ENCODE data around the gene MGMT. TPM values are rescaled to one million over a fixed set of nuclear protein-coding genes. Genes with fewer than 3 reads are reported as not detected.

Gene MGMT
- total and polyA plus RNA-seq, 2 donors (not counting 3 experiments of a cell fraction or from before 2014, with no cell fraction given): 15.0 to 15.2 TPM

GRCh38 chr10:129438024-129438423 lies 29.0 kb upstream of the MGMT start:
- CTCF ChIA-PET: no interaction called here
- H3K4me2 ChIP-seq (ENCODE audit: insufficient read depth, low read length): no peak overlapping the region
- dilution Hi-C loops (cut with MboI; ENCODE audit: extremely low pct_ligation_motif_present, low sequenced_read_pairs) (no loop called here), intact Hi-C loops (cut with micrococcal nuclease) (no loop called here)
- no peaks in the 10 kb centered on the region for H3K9me3 ChIP-seq (replicated peaks; ENCODE audit: control insufficient read depth, insufficient read depth, low read length)
- no peaks in the 10 kb centered on the region for H3K79me2 ChIP-seq (ENCODE audit: control insufficient read depth, insufficient read depth, low read length)
- no TSS peak for BruUV-seq (replicated peaks)
- H3K9ac ChIP-seq (replicated peaks; ENCODE audit: extremely low read depth, insufficient read depth, low read length): no peak overlapping the region
- no peaks in the 10 kb centered on the region for H3K9me1 ChIP-seq (replicated peaks; ENCODE audit: control insufficient read depth, extremely low read depth, insufficient read depth, low read length)
- no peaks in the 10 kb centered on the region for H3K4me1 ChIP-seq (ENCODE audit: control insufficient read depth, extremely low read depth, insufficient read depth, low read length)
- no peak overlapping the region for H3K27ac ChIP-seq (ENCODE audit: insufficient read depth, low read depth, low read length)
- DNase-seq (ENCODE audit: low read depth, low spot score): no peak
- H4K20me1 ChIP-seq (replicated peaks; ENCODE audit: control insufficient read depth, extremely low read depth, insufficient read depth, low read length): no peaks in the 10 kb centered on the region
- TF ChIP-seq, protein P1, sequence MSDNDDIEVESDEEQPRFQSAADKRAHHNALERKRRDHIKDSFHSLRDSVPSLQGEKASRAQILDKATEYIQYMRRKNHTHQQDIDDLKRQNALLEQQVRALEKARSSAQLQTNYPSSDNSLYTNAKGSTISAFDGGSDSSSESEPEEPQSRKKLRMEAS (IDR thresholded peaks at IDR 0.05; ENCODE audit: insufficient read depth, insufficient read length): no peak
- TF ChIP-seq JUN (IDR thresholded peaks at IDR 0.05; ENCODE audit: borderline replicate concordance, insufficient read depth, insufficient read length, low read depth) (no peak), MYC (IDR thresholded peaks at IDR 0.05; ENCODE audit: low read depth, low read length) (no peak), POLR2A (IDR thresholded peaks at IDR 0.05; ENCODE audit: low read depth, low read length) (no peak), EZH2 (IDR thresholded peaks at IDR 0.05; ENCODE audit: borderline replicate concordance, low read depth, low read length, severe bottlenecking) (no peak), FOS (IDR thresholded peaks at IDR 0.05; ENCODE audit: borderline replicate concordance, insufficient read depth, low read length) (no peak), GATA2 (IDR thresholded peaks at IDR 0.05; ENCODE audit: insufficient read depth, insufficient read length, low read depth, low read length) (no peak), POLR2AphosphoS5 (IDR thresholded peaks at IDR 0.05; ENCODE audit: insufficient read depth, low read depth, low read length) (no peak)
- TF ChIP-seq, protein P2, sequence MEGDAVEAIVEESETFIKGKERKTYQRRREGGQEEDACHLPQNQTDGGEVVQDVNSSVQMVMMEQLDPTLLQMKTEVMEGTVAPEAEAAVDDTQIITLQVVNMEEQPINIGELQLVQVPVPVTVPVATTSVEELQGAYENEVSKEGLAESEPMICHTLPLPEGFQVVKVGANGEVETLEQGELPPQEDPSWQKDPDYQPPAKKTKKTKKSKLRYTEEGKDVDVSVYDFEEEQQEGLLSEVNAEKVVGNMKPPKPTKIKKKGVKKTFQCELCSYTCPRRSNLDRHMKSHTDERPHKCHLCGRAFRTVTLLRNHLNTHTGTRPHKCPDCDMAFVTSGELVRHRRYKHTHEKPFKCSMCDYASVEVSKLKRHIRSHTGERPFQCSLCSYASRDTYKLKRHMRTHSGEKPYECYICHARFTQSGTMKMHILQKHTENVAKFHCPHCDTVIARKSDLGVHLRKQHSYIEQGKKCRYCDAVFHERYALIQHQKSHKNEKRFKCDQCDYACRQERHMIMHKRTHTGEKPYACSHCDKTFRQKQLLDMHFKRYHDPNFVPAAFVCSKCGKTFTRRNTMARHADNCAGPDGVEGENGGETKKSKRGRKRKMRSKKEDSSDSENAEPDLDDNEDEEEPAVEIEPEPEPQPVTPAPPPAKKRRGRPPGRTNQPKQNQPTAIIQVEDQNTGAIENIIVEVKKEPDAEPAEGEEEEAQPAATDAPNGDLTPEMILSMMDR (IDR thresholded peaks at IDR 0.05; ENCODE audit: extremely low read depth in 1 of 2, insufficient read depth in 1 of 2, low read depth in 1 of 2, low read length in 2 of 2): no peak
- H3K27me3 ChIP-seq (ENCODE audit: control insufficient read depth in 2 of 2, insufficient read depth in 2 of 2, low read length in 2 of 2): no peaks in the 10 kb centered on the region
- POLR2A ChIA-PET: no interaction called here
- no peak overlapping the region for H2AFZ ChIP-seq (ENCODE audit: low read depth, low read length)
- no peak overlapping the region for H3K4me3 ChIP-seq (replicated peaks in 1 of 3; ENCODE audit: insufficient read depth in 1 of 3, low read depth in 1 of 3, low read length in 3 of 3)
- FAIRE-seq: no peak
- no peaks in the 10 kb centered on the region for H3K36me3 ChIP-seq (ENCODE audit: control insufficient read depth in 2 of 2, extremely low read depth in 1 of 2, insufficient read depth in 2 of 2, low read length in 2 of 2)
